Cerebellar nuclear complex (tissue), 1 donor: Measurements from ENCODE around the gene DTX1.
A peak's percentile ranks its signal among the peaks of the same experiment; 100 is the strongest.

ENCODE experiments used
- DNase-seq, 2 experiments: peaks; one replicate each; lab custom pipeline; 2025; lab: John Stamatoyannopoulos, UW

The DTX1 gene

GRCh38 chr12:113071135-113072112, 14.9 kb downstream of the DTX1 start:
- DNase-seq = no peak

GRCh38 chr12:113072136-113072535, 15.6 kb downstream of the DTX1 start:
- DNase-seq = no peak

GRCh38 chr12:113073586-113073985, 17.1 kb downstream of the DTX1 start:
- no peak for DNase-seq

- DNase-seq = no peak
These were observed 18.7 kb downstream of the DTX1 start for GRCh38 chr12:113075137-113075683.

GRCh38 chr12:113077057-113077858, 20.7 kb downstream of the DTX1 start:
- no peak for DNase-seq

DNA sequence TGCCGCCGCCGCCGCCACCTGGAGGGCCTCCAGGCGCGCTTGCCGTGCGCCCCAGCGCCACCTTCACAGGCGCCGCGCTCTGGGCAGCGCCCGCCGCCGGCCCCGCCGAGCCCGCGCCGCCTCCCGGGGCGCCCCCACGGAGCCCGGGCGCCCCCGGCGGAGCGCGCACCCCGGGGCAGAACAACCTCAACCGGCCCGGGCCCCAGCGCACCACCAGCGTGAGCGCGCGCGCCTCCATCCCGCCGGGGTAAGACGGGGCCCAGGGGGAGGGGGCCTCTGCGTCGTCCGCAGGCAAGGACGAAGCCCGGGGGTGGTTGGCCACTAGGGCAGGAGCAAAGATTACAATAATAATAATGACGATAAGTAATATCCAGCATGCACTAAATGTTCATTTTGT, 21.3 kb downstream of the DTX1 start:
- DNase-seq = no peak

GRCh38 chr12:113081873-113082272, 25.3 kb downstream of the DTX1 start:
- no peak for DNase-seq

DNA sequence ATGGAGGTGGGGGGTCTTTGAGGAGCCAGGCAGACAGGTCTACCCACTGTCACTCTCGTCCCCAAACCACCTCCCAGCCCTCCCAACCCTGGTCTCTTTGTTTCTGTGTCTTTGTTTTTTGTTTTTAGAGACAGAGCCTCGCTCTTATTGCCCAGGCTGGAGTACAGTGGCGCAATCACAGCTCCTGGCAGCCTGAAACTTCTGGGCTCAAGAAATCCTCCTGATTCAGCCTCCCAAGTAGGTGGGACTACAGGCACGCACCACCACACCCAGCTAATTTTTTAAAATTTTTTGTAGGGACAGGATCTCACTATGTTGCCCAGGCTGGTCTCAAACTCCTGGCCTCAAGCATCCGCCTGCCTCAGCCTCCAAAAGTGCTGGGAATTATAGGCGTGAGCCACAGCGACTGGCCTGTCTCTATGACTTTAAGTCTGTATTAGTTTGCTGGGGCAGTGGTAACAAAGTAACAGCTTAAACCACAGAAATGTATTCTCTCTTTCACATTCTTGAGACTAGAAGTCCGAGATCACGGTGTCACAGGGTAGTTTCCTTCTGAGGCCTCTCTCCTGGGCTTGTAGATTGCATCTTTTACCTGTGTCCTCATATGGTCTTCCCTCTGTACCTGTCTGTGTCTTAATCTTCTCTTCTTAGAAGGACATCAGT, 26.1 kb downstream of the DTX1 start:
- no peak for DNase-seq

- DNase-seq = no peak
These were observed 27.4 kb downstream of the DTX1 start for GRCh38 chr12:113083863-113084435.

- DNase-seq = no peak
These were observed 30.0 kb downstream of the DTX1 start for GRCh38 chr12:113086249-113087164.

DNA sequence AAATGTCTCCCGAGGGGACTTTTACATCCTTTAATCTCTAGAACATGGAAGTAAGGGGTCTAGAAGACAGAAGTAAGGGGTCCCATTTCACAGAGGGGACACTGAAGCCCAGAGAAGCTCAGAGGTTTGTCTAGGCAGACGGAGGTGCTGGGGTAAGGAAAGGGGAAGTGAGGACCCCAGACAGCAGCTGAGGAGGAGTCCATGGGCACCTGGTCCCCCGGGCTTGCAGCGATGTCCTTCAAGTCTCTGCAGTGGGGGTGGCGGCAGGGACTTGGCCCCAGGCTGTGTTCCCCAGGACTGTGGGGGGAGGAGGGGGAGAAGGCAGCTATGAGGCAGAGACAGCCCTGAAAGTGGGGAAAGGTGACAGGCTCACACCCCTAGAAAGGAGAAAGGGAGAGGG, 30.7 kb downstream of the DTX1 start:
- no peak for DNase-seq

DNA sequence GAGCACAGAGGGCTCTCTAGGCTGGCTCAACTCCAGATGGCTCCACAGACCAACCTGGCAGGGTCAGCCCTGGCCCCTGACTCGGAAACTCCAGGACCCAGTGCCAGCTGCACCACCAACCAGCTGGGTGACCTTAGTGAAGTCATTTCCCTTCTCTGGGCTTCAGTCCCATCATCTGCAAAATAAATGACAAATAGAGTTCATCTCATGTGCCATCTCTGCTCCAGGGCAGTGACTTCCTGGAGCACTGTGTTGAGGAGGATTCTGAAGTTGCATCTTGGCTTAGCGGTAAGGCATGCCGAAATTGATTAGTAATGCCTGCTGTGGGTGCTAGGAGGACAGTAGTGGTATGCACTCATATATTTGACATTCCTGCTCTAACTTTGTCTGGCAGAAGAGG, 31.5 kb downstream of the DTX1 start:
- DNase-seq = no peak

- DNase-seq = no peak
These were observed 32.6 kb downstream of the DTX1 start for GRCh38 chr12:113088971-113089756.

GRCh38 chr12:113089839-113090238, 33.3 kb downstream of the DTX1 start:
- no peak for DNase-seq

DNA sequence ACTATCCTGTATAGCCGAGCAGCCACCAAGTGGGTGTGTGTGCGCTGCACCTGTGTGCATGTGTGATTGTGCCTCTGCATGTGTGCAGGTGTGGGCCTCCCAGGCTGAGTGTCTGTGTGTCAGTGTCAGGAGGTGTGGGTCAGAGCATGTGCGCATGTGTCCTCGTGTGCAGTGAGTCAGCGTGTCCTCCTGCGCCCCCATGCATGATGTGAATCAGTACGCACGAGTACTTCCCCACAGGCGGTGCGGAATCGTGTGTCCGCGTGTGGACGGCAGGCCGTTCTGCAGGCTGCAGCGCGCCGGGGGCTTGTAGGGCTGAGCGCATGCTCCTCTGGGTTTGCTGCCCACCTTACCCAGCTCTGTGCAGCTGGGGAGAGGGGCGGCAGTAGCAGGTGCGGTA, 34.2 kb downstream of the DTX1 start:
- no peak for DNase-seq

DNA sequence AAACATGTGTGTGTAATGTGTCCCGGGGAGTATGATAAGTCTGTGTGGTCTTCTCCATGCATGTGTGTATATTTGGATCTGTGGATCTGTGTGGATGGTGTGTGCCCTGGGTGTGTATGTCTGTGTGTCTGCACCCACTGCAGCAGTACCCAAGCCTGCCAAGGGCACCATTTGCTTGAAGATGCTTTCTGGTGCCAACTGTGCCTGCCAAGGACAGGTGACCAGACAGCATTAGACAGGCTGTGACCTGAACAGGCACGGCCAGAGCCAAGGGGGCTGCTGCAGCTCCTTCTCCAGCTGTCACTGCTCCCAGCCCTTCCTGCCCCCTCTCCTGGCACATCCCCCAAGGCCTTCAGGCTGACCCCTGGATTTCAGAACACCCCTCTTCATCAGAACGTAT, 35.0 kb downstream of the DTX1 start:
- peak in 1 of 2 experiments; percentile 22 for DNase-seq

- no peak for DNase-seq
These were observed 36.3 kb downstream of the DTX1 start for GRCh38 chr12:113092607-113093408.

DNA sequence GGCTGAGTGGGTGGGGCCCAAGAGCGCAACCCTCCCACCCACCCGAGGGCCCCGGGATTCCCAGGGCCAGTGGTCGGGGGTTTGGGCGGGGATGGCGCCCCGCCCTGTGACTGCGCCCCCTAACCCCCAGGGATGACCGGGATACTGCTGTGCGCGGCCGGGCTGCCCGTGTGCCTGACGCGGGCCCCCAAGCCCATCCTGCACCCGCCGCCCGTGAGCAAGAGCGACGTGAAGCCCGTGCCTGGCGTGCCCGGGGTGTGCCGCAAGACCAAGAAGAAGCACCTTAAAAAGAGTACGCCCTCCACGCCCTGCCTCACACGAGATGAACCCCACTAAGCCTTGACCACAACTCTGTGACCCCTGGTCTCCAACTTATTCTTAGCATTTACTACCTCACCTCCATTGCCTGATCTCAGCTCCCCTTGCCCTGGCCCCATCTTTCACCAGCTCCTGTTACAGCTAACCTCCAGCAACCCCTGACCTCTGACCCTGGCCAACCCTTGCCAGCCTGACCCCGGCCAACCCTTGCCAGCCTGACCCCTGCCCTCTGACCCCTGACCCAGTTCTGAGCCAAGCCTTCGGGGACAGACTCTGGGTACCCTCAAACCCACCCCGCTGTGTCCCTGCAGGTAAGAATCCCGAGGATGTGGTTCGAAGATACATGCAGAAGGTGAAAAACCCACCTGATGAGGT, 37.0 kb downstream of the DTX1 start:
- DNase-seq = no peak
